Neural progenitor cell (in vitro differentiated cells): ENCODE results near the gene KAZN. TPM values are rescaled to one million over a fixed set of nuclear protein-coding genes. Genes with fewer than 3 reads are reported as not detected.
"Not testable (repeated sequence)": the region's sequence is repeated elsewhere in the genome, so short reads cannot be mapped to it uniquely, and the experiment has no call there.

Experiments
- DNase-seq: peaks from one replicate; pipeline ENCODE4 v3.0.0-alpha.2; 2016; ENCODE audit warnings: low spot score
- H2AFZ ChIP-seq: fragments of 200-600 bp; sonication (generic); replicated peaks from 2 replicates; pipeline ENCODE4 v1.6.1; 2016; ENCODE audit warnings: antibody characterized with exemption
- H3F3A ChIP-seq: fragments of 200-600 bp; sonication (generic); 2 replicates; pipeline ENCODE4 v1.6.1; 2016; ENCODE audit warnings: antibody characterized with exemption, low read depth
- H3K27ac ChIP-seq: fragments of 200-600 bp; sonication (generic); 2 replicates; pipeline ENCODE4 v1.5.1; 2016; ENCODE audit warnings: mild to moderate bottlenecking
- H3K27me3 ChIP-seq: fragments of 200-600 bp; sonication (generic); 2 replicates; pipeline ENCODE4 v1.6.1; 2016; ENCODE audit warnings: mild to moderate bottlenecking, moderate library complexity
- H3K36me3 ChIP-seq: fragments of 200-600 bp; sonication (generic); 2 replicates; pipeline ENCODE4 v1.5.1; 2016
- H3K4me1 ChIP-seq: fragments of 200-600 bp; sonication (generic); 2 replicates; pipeline ENCODE4 v1.6.1; 2016; ENCODE audit warnings: mixed run types
- H3K4me2 ChIP-seq: fragments of 200-600 bp; sonication (generic); 2 replicates; pipeline ENCODE4 v1.6.1; 2016
- H3K4me3 ChIP-seq: fragments of 200-600 bp; sonication (generic); 2 replicates; pipeline ENCODE4 v1.5.1; 2016
- H3K79me2 ChIP-seq: fragments of 200-600 bp; sonication (generic); 2 replicates; pipeline ENCODE4 v1.6.1; 2016; ENCODE audit warnings: low read depth
- H3K9ac ChIP-seq: fragments of 200-600 bp; sonication (generic); 2 replicates; pipeline ENCODE4 v1.6.1; 2016
- H3K9me3 ChIP-seq: fragments of 200-600 bp; sonication (generic); 2 replicates; pipeline ENCODE4 v1.5.1; 2016; ENCODE audit warnings: low read depth
- H4K20me1 ChIP-seq: fragments of 200-600 bp; sonication (generic); 2 replicates; pipeline ENCODE4 v1.6.1; 2016; ENCODE audit warnings: low read depth
- H3K27ac Mint-ChIP-seq: 3 replicates; pipeline ENCODE4 v1.8.0; 2021; ENCODE audit warnings: mixed read lengths
- H3K27me3 Mint-ChIP-seq: 2 replicates; pipeline ENCODE4 v1.8.0; 2022; ENCODE audit warnings: low read depth, mild to moderate bottlenecking, inconsistent platforms, moderate library complexity, mixed read lengths; ENCODE audit not compliant: insufficient read depth
- H3K36me3 Mint-ChIP-seq: 3 replicates; pipeline ENCODE4 v1.8.0; 2021; ENCODE audit warnings: mixed read lengths
- H3K4me1 Mint-ChIP-seq: 3 replicates; pipeline ENCODE4 v1.8.0; 2021; ENCODE audit warnings: mixed read lengths
- H3K4me3 Mint-ChIP-seq: 3 replicates; pipeline ENCODE4 v1.8.0; 2021; ENCODE audit warnings: mild to moderate bottlenecking, moderate library complexity, mixed read lengths
- H3K9me3 Mint-ChIP-seq: 3 replicates; pipeline ENCODE4 v1.8.0; 2020; ENCODE audit warnings: mixed read lengths
- EZH2 ChIP-seq: fragments of 200-600 bp; sonication (generic); IDR thresholded peaks from 2 replicates; pipeline ENCODE4 v1.6.1; 2017; ENCODE audit warnings: antibody characterized with exemption, mild to moderate bottlenecking, moderate library complexity
- EZH2phosphoT487 ChIP-seq: fragments of 200-600 bp; sonication (generic); IDR thresholded peaks from 2 replicates; pipeline ENCODE4 v1.6.1; 2017; ENCODE audit warnings: antibody characterized with exemption
- total RNA-seq: library from RNA; depleted of rRNA; stranded (reverse); fragments of >200 nt; gene quantifications from 2 replicates; pipeline ENCODE4 v1.2.3, GENCODE V29; 2015; ENCODE audit warnings: low replicate concordance
- TF ChIP-seq, protein P1 (sequence below): fragments of 200-600 bp; sonication (generic); IDR thresholded peaks from 2 replicates; pipeline ENCODE4 v1.5.1; 2017; ENCODE audit warnings: antibody characterized with exemption, mild to moderate bottlenecking

KAZN gene
- total RNA-seq, 1 donor from 2014 or later, result 6.1 TPM

DNA sequence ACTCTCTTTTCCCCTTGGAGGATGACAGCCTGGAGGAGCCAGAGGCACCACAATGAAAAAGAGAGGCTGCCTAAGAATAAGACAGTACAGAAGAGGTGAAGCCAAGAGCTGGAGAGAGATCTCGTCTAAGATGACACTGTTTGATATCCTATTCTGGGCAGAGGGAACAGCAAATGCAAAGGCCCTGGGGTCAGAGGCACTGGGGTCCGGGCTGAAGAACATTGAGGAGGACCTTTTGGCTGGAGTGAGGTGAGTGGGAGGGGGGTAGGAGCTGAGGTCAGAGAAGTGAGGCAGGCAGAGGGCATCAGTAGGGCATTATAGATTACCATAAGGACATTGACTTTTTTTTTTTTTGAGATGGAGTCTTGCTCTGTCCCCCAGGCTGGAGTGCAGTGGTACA, 535.8 kb downstream of the KAZN start:
- H3K4me1 ChIP-seq, result no peaks in the 10 kb centered on the region
- no peak overlapping the region for H3K4me3 Mint-ChIP-seq
- H2AFZ ChIP-seq, result no peak overlapping the region
- H3K4me2 ChIP-seq, result no peak overlapping the region
- no peaks in the 10 kb centered on the region for H3K36me3 Mint-ChIP-seq
- TF ChIP-seq, protein P1, sequence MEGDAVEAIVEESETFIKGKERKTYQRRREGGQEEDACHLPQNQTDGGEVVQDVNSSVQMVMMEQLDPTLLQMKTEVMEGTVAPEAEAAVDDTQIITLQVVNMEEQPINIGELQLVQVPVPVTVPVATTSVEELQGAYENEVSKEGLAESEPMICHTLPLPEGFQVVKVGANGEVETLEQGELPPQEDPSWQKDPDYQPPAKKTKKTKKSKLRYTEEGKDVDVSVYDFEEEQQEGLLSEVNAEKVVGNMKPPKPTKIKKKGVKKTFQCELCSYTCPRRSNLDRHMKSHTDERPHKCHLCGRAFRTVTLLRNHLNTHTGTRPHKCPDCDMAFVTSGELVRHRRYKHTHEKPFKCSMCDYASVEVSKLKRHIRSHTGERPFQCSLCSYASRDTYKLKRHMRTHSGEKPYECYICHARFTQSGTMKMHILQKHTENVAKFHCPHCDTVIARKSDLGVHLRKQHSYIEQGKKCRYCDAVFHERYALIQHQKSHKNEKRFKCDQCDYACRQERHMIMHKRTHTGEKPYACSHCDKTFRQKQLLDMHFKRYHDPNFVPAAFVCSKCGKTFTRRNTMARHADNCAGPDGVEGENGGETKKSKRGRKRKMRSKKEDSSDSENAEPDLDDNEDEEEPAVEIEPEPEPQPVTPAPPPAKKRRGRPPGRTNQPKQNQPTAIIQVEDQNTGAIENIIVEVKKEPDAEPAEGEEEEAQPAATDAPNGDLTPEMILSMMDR, result no peak
- TF ChIP-seq EZH2phosphoT487 (no peak), EZH2 (no peak)
- H3K9me3 Mint-ChIP-seq, result peaks cover 6% of the 10 kb centered on the region
- no peaks in the 10 kb centered on the region for H3K9me3 ChIP-seq
- H3K4me1 Mint-ChIP-seq, result peaks cover 22% of the 10 kb centered on the region
- H3K9ac ChIP-seq, result no peak overlapping the region
- no peak overlapping the region for H3K27ac Mint-ChIP-seq
- no peaks in the 10 kb centered on the region for H3K79me2 ChIP-seq
- DNase-seq, result no peak
- no peaks in the 10 kb centered on the region for H3F3A ChIP-seq
- no peaks in the 10 kb centered on the region for H4K20me1 ChIP-seq
- no peaks in the 10 kb centered on the region for H3K27me3 ChIP-seq
- no peaks in the 10 kb centered on the region for H3K36me3 ChIP-seq
- H3K27ac ChIP-seq, result no peak overlapping the region
- H3K27me3 Mint-ChIP-seq, result peaks cover 17% of the 10 kb centered on the region
- no peak overlapping the region for H3K4me3 ChIP-seq

DNA sequence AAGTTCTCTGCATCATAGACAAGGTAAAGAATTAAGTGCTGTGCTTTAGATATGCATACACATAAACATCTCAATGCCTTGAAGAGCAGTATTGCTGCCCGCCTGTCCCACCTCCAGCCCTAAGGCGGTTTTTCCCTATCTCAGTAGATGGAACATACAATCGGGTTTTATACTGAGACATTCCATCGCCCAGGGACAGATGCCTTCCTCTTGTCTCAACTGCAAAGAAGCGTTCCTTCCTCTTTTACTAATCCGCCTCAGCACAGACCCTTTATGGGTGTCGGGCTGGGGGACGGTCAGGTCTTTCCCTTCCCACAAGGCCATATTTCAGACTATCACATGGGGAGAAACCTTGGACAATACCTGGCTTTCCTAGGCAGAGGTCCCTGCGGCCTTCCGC, 537.1 kb downstream of the KAZN start:
- H3K27me3 ChIP-seq, H3K36me3 Mint-ChIP-seq, H3K4me3 ChIP-seq, H4K20me1 ChIP-seq, H3K9ac ChIP-seq, H3F3A ChIP-seq, DNase-seq, H3K4me1 ChIP-seq, H3K4me2 ChIP-seq, H3K36me3 ChIP-seq, H3K9me3 ChIP-seq, H3K79me2 ChIP-seq, H3K9me3 Mint-ChIP-seq, H2AFZ ChIP-seq, H3K27ac ChIP-seq: not testable (repeated sequence)
- Mint-ChIP-seq H3K27ac (peak overlapping the region; percentile 85), H3K4me3 (peak overlapping the region; percentile 30), H3K4me1 (peaks cover 35% of the 10 kb centered on the region), H3K27me3 (peaks cover 20% of the 10 kb centered on the region)

DNA sequence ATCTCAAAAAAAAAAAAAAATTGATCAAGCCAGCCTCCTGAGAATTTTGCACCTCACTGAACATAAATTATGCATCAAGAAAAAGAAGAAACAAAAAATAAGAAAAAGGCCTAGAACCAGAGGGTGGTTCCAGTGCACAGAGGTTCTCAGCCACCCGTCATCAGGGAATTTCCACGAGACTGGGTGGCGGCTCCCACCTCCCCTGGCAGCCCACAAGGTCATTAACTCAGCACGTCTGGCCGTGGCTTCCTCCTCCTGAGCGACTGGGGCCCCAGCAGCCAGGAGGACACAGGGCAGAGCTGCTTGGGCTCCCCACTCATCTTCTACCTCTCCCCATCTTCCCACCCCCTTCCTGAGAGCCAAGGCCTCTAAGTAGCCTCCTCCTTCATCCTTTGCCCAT, 539.3 kb downstream of the KAZN start:
- TF ChIP-seq, protein P1, result no peak
- TF ChIP-seq EZH2, result no peak
- TF ChIP-seq EZH2phosphoT487, result no peak
- no peaks in the 10 kb centered on the region for H3K9me3 ChIP-seq
- H3K27me3 Mint-ChIP-seq, result peaks cover 23% of the 10 kb centered on the region
- H3K27ac Mint-ChIP-seq, result no peak overlapping the region
- H3K4me2 ChIP-seq, result no peak overlapping the region
- no peak overlapping the region for H3K4me3 ChIP-seq
- peaks cover 3% of the 10 kb centered on the region for H3K4me1 ChIP-seq
- H3K4me3 Mint-ChIP-seq, result no peak overlapping the region
- no peaks in the 10 kb centered on the region for H3K36me3 ChIP-seq
- no peak overlapping the region for H2AFZ ChIP-seq
- no peaks in the 10 kb centered on the region for H4K20me1 ChIP-seq
- H3K9me3 Mint-ChIP-seq, result peaks cover 3% of the 10 kb centered on the region
- H3F3A ChIP-seq, result peaks cover 6% of the 10 kb centered on the region
- DNase-seq, result no peak
- no peak overlapping the region for H3K27ac ChIP-seq
- no peaks in the 10 kb centered on the region for H3K79me2 ChIP-seq
- no peaks in the 10 kb centered on the region for H3K36me3 Mint-ChIP-seq
- H3K27me3 ChIP-seq, result no peaks in the 10 kb centered on the region
- H3K9ac ChIP-seq, result no peak overlapping the region
- H3K4me1 Mint-ChIP-seq, result peaks cover 48% of the 10 kb centered on the region

DNA sequence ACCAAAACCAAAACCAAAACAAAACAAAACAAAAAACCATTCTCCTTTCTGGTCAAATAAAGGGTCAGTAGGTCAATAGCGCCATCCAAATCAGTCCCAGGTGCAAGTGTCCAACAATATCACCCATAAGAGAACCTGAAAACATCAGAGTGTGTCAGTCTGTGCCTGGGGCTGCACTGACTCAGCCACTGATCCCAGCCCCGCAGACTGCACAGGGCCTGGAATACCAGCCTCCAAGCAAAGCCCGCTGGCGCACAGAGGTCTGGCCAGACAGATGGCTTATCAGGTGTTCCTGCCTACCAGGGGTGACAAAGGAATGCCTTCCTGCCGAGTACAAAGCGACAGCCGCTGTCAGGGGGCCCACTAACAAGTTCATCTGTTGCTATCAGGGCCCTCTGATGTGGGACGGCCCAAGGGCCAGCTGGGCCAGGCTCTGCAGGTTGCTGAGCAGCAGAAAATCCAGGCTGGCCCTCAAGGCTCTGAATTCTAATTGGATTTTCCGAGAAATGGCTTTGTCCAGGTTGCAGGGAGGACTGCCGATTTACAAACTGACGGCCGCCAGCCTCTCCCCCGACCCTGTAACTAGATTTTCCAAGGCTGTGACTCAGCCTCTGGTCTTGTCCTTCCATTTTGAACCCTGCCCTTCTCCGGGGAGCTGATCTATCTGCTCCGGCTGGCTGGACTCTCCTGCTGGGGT, 541.3 kb downstream of the KAZN start:
- peak overlapping the region; percentile 25 for H3K4me2 ChIP-seq
- peaks cover 21% of the 10 kb centered on the region for H3K27me3 Mint-ChIP-seq
- H3K9me3 Mint-ChIP-seq, result peaks cover 3% of the 10 kb centered on the region
- H3K4me3 ChIP-seq, result no peak overlapping the region
- H3K4me3 Mint-ChIP-seq, result no peak overlapping the region
- H3K27ac Mint-ChIP-seq, result peak overlapping the region; percentile 93
- H3K9ac ChIP-seq, result no peak overlapping the region
- H2AFZ ChIP-seq, result no peak overlapping the region
- no peaks in the 10 kb centered on the region for H3K9me3 ChIP-seq
- no peaks in the 10 kb centered on the region for H3K36me3 ChIP-seq
- peak; percentile 71 for DNase-seq
- no peaks in the 10 kb centered on the region for H3K36me3 Mint-ChIP-seq
- peaks cover 3% of the 10 kb centered on the region for H3K4me1 ChIP-seq
- no peak for TF ChIP-seq EZH2phosphoT487
- no peak for TF ChIP-seq EZH2
- TF ChIP-seq, protein P1, result no peak
- no peaks in the 10 kb centered on the region for H4K20me1 ChIP-seq
- H3F3A ChIP-seq, result peaks cover 6% of the 10 kb centered on the region
- H3K79me2 ChIP-seq, result no peaks in the 10 kb centered on the region
- H3K27me3 ChIP-seq, result no peaks in the 10 kb centered on the region
- H3K27ac ChIP-seq, result no peak overlapping the region
- H3K4me1 Mint-ChIP-seq, result peaks cover 48% of the 10 kb centered on the region
